T-helper 2 cell (primary cell): ENCODE results near the gene A3GALT2.
"Not testable (repeated sequence)": the region's sequence is repeated elsewhere in the genome, so short reads cannot be mapped to it uniquely, and the experiment has no call there.

Experiments
- DNase-seq, 5 experiments: peaks; one replicate each; pipeline versions ENCODE4 v3.0.0 to v3.0.0-alpha.2; 2012 to 2022

Gene A3GALT2

GRCh38 chr1:33311706-33312412 is 9.0 kb downstream of the A3GALT2 start:
- DNase-seq = no peak

DNA sequence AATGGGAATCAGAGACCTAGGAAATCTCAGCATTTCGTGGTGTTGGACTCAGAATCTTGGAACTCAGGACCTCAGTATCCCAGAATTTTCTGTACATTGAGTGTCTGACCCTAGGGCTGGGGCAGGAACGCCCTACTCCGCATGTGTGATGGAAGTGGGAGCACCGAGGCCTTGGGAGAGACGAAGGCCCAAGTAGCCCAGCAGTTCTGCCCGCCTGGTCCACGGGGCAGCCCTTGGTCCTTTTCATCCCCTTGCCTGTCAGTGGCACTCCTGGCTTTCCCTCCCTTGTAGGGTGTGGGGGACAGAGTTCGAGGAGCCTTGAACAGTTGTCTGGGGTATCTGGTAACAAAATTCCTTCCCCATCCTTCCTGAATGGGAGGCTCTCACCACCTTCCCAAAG is 10.2 kb downstream of the A3GALT2 start:
- DNase-seq = no peak

- DNase-seq = not testable (repeated sequence)
Observed at GRCh38 chr1:33309351-33309750, 11.5 kb downstream of the A3GALT2 start.

DNA sequence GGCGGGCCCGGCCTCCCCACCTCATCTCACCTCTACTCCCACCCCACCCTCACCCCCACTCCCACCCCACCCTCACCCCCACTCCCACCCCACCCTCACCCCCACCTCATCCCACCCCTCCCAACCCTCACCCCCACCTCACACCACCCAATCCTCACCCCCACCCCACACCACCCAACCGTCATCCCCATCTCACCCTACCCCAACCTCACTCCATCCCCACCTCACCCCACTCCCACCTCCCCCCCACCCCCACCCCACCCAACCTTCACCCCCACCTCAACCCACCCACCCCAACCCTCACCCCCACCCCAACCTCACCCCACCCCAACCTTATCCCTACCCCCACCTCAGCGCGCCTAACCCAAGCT is 13.4 kb downstream of the A3GALT2 start:
- DNase-seq = no peak

DNA sequence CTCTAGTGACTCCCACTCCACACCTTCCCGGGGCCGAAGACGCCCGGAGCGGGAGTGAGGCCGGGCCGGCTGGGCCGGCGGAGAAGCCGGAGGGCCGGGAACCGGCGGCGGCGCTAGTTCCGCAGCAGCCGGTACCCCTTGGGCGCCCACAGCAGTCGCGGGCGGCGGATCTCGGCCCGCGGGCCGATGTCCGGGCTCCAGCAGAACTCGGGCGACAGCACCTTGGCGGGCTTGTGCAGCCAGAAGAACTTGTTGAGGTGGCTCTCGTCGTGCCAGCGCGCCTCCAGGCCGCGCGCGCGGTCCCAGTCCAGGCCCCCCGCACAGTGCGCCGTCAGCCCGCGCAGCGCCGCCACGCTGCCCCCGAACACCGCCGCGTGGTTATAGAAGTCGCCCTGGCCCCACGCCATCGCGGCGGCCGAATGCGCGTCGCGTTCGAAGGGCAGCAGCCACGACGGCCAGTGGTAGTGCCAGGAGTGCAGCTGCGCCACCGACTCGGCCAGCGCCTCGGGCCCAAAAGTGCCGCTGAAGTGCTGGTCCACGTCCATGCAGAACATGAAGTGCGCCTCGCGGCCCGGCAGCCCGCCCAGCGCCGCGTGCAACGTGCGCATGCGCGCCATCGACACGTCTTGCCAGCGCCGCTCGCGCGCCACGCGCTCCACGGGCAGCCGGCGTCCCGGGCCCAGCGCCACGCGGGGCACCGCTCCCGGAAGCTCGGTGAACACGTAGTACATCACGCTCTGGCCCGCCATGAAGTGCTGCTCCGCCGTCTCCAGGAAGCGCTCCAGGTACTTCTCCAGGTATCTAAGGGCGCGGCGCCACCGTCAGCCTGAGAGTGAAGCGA is 14.0 kb downstream of the A3GALT2 start:
- no peak for DNase-seq

DNA sequence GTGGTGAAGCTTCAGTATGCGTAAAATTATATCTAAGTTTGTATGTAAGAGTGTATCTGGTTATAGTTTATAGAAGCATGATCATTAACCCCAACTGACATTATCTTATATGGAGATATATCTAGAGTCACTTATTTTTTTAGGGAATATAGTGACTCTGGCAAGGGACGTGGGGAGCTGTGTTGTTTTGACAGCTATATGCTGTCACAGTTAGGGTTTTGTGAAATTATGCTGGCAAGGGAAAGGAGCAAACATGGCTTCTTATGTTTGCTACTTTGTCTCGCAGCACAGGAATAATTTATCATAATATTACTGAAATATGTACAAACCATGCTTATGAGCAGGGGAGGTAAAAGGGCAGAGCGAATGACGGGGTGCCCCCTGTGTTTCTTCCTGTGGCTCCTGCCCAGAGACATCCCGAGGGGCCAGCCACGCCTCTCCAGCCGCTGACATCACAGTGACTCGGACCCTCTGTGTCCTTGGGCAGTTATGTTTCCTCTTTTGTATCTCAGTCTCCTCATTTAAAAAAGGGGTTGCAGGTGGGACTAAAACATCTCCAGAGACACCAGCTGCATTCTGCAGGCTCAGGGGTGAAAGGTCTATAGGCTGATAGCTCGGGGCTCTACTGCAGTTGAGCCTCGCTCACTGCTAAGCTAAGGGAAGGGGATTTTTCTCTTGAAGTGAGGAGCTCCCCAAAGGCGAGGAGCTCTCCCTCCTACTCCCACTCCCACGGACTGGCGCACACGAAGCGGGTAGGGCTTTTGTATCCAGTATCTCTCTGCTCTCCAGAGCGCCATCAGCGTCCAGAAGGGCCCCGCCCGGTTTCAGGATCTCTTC is 14.9 kb downstream of the A3GALT2 start:
- DNase-seq = no peak

GRCh38 chr1:33305016-33305415 is 15.9 kb downstream of the A3GALT2 start:
- DNase-seq = no peak

GRCh38 chr1:33302325-33302724 is 18.6 kb downstream of the A3GALT2 start:
- DNase-seq = peak in 1 of 5 experiments; percentile 90

- no peak for DNase-seq
Observed at GRCh38 chr1:33301273-33301984, 19.5 kb downstream of the A3GALT2 start.

DNA sequence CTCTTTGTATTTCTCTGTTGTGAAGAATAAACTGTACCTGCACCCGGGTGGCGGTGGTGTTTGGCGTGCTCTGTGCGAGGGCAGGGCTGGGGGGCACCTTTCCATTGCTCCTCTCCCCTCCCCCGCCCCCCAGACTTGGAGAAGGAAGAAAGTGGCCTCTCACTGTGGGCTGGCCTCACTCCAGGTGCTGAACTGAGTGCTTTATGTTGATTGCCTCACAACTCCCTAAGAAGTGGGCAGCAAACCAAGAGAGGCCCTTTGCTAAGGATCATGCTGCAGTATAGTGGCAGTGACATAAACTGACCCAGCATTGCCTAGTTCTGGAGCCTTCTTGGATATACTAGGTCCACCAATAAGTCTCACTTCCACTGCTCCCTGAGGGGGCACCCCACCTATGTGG is 20.2 kb downstream of the A3GALT2 start:
- no peak for DNase-seq

- no peak for DNase-seq
Observed at GRCh38 chr1:33299461-33300155, 21.3 kb downstream of the A3GALT2 start.

DNA sequence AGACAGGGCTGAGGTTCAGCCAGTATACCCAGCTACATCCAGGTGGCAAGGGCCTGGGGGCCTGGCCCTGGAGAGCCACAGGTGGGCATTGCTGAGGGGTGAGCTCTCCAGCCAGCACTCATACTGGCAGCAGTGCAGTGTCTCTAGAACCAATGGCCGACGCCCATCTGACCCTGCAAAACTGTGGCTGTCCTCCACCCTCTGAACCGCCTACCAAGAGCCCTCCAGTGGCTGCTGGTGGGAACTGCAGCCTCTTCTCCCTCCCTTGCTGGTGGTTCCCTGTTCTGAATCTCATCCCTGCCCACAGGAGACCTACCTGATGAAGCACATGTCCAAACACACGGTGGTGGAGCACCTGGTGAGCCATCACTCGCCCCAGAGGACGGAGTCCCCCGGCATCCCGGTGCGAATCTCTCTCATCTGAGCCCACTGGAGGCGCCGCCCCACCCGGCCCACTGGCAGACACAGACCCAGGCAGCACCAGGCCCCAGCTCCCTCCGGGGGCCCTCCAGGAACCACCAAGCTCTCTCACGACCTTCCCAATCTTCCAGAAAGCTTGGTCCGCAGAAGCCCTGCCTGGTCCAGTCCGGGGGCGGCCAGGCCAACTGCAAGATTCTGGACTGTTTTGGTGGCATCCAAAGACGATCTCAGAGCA is 22.1 kb downstream of the A3GALT2 start:
- peak in 3 of 5 experiments; percentile 27 to 53 (median 47) for DNase-seq

- DNase-seq = no peak
Observed at GRCh38 chr1:33297911-33298622, 22.8 kb downstream of the A3GALT2 start.

GRCh38 chr1:33296824-33297223 is 24.1 kb downstream of the A3GALT2 start:
- DNase-seq = no peak

DNA sequence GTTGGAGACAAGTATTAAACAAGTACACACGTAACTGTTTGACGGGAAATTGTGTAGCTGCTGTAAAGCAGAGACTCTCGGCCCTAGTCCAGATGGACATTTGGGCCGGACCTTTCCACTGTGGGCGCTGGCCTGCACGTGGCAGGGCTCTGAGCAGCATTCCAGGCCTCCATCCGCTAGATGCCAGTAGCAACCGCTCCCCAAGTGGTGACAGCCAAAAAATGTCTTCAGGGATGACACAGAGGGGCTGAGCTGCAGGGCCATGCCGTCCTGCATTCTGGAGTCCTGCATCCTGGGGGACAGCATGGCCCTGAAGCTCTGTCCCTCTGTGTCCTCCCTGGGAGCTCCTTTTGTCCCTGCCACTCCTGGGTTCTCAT is 24.8 kb downstream of the A3GALT2 start:
- no peak for DNase-seq

GRCh38 chr1:33295450-33296081 is 25.3 kb downstream of the A3GALT2 start:
- DNase-seq = peak; percentile 58 to 83 (median 69)

DNA sequence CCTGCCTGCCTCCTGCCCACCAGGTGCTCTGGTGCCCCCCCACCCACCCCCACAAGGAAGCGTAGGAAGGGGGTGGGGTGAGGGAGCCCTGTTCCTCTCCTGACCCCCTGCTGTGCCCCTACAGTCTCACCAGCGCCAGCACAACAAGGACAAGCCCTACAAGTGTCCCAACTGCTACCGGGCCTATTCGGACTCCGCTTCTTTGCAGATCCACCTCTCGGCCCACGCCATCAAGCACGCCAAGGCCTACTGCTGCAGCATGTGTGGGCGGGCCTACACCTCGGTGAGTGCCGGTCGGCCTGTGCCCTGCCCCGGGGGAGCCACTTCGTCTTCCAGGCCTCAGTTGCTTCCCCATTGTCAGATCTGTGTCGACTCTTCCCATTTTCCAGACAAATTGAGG is 25.9 kb downstream of the A3GALT2 start:
- DNase-seq = no peak

DNA sequence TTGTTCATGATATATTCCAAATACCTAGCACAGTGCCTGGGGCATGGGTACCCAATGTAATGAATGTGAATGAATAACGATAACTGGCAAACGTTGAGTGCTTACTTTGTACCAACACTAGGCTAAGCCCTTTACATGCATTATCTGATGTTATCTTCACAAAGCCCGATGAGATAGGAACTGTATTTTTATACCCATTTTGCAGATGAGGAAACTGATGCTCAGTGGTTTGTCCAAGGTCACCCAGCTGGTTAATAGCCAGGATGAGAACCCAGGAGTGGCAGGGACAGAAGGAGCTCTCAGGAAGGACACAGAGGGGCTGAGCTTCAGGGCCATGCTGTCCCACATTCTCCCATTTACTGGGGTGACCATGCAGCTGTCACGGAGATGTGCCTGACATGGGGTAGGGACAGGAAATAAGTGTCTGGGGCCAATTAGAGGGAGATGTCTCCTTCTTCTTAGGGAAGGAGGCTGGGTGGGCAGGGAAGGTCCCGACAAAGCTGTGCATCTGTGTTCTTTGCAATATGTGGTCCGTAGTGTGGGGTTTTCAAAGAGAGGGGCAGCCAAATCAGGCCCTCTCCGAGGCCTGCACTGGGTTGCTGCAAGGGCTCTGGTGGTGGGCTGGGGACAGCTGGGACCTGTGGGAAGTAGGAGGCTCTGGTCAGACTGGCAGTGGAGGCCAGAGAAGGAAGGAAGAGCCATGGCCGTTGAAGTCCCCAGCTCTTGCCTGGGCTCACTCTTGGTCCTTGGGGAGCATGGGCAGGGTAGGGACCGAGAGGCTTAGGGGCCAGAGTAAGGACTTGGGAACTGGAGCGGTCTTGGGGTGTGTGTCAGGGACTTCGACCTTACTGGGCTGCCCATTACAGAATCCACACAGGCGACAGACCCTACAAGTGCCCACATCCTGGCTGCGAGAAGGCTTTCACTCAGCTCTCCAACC is 26.6 kb downstream of the A3GALT2 start:
- no peak for DNase-seq

- DNase-seq = no peak
Observed at GRCh38 chr1:33292726-33293340, 28.1 kb downstream of the A3GALT2 start.
